ENCODE results near the gene AK8. TPM values are rescaled to one million over a fixed set of nuclear protein-coding genes. Genes with fewer than 3 reads are reported as not detected.

AK8 gene
- polyA plus RNA-seq, 1 of the 3 experiments (the other 2 are of a cell fraction), result 0.77 TPM

DNA sequence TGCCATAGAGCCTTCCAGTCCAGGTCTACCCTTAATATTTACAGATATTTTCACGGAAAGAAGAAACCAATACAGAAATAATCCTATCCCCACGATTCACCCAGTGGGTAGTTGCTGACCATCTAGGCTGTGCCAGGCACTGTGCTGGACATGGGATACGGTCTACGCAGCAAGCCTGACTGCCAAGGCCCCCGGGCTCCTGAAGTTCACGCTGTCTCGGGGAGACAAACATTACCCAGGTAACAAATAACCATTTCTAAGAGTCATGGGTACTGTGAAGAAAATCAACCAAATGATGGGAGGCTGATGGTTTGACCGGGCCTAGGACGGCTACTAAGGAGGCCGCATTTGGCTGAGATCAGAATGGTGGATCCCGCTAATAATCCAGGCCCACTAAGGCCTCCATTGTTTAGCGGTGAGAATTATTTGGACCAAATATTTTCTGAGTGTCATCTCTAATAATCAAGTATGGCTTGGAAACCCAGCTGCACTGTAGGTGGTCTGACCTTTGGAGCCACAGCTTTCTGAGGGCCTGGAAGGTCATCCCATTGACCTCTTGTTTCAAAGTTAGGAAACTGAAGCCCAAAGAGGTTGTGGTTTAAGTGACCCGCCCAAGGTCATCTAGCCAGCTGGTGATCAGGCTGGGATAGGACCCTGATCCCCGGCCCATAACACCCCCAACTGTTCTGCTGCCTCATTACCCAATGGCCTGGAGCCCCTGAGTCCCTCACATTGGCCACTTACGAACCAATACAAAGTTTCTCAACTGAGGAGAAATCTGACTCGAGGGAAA is 82.4 kb downstream of the AK8 start:
- Histone ChIP-seq H3K9me3 (no peaks in the 10 kb centered on the region), H3K4me1 (ENCODE audit: control insufficient read depth in 1 of 2, insufficient read depth in 2 of 2, low read depth in 1 of 2, low read length in 1 of 2) (peaks cover 0 to 29% of the 10 kb centered on the region in 2 experiments; a peak in 2 of 4 replicates), H3K4me3 (ENCODE audit: low read depth in 2 of 2, low read length in 1 of 2) (no peak overlapping the region), H3K27me3 (ENCODE audit: insufficient read depth) (no peaks in the 10 kb centered on the region; the same call in 1 of the 2 replicates), H3K4me2 (no peak overlapping the region), H4K20me1 (ENCODE audit: insufficient read depth) (no peaks in the 10 kb centered on the region), H3K9me2 (no peaks in the 10 kb centered on the region), H2AFZ (ENCODE audit: low read depth) (no peak overlapping the region), H3K79me2 (ENCODE audit: insufficient read depth) (no peaks in the 10 kb centered on the region), H3F3A (replicated peaks; ENCODE audit: insufficient read depth) (no peaks in the 10 kb centered on the region), H3K9ac (no peak overlapping the region), H3K36me3 (replicated peaks in 1 of 2; ENCODE audit: control insufficient read depth in 1 of 2, insufficient read depth in 2 of 2, low read length in 1 of 2) (no peaks in the 10 kb centered on the region), H3K27ac (ENCODE audit: low read depth in 2 of 2, low read length in 1 of 2) (no peak overlapping the region)
- TF ChIP-seq MEF2A (IDR thresholded peaks at IDR 0.05; ENCODE audit: borderline replicate concordance, low read depth) (no peak), POLR2AphosphoS5 (IDR thresholded peaks at IDR 0.05; ENCODE audit: low read depth, low read length) (no peak)
- ChIA-PET CTCF (no interaction called here), POLR2A (no interaction called here)
- DNase-seq, result no peak
- 77% methylated on average over 16 of the region's 16 CpGs for WGBS (ENCODE audit: low lambda C conversion rate)

DNA sequence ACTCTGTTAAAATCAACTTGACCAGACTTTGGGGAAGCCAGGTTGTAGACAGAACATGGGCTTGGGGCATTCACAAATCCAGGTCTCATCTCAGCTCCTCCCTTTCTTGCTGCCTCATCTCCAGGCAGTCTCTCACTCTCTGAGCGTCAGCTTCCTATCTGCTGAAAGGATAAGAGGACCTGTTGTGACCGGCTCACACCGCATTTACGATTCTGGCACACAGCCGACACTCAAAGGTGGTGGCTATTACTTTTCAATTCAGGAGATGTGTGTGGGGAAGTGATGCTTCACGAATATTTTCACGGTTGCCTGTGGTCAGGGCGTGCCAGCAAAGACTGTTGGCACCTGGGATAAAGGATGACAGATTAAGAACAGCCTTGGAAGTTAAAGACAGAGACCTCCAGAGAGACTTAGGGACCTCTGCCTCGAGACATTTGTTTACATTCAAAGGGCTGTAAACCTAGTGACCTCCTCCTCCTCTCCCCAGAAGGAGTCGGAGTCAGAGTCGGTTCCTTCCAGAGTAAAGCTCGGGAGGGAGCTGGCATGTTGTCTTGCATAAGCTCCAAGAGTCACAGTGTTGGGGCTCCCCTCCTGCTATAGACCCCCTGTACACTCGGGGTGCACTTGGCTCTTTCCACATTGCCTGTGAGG is 83.2 kb downstream of the AK8 start:
- TF ChIP-seq MXI1 (IDR thresholded peaks at IDR 0.05; ENCODE audit: low read depth, low read length) (no peak), IRF3 (IDR thresholded peaks at IDR 0.05; ENCODE audit: low read depth, low read length) (no peak), GABPA (IDR thresholded peaks at IDR 0.05; ENCODE audit: low read depth) (no peak), FOXM1 (IDR thresholded peaks at IDR 0.05; ENCODE audit: low read depth) (no peak), TEAD4 (IDR thresholded peaks at IDR 0.05; ENCODE audit: borderline replicate concordance, insufficient read depth) (no peak)
- H3K4me1 ChIP-seq (ENCODE audit: control insufficient read depth in 1 of 2, insufficient read depth in 2 of 2, low read depth in 1 of 2, low read length in 1 of 2), result peaks cover 0 to 21% of the 10 kb centered on the region in 2 experiments; a peak in 2 of 4 replicates
- H3K9me3 ChIP-seq, result no peaks in the 10 kb centered on the region
- H3K27ac ChIP-seq (ENCODE audit: low read depth in 2 of 2, low read length in 1 of 2), result no peak overlapping the region
- H3K4me2 ChIP-seq, result no peak overlapping the region
- no peak for DNase-seq
- no peaks in the 10 kb centered on the region for H3F3A ChIP-seq (replicated peaks; ENCODE audit: insufficient read depth)
- no peaks in the 10 kb centered on the region for H3K36me3 ChIP-seq (replicated peaks in 1 of 2; ENCODE audit: control insufficient read depth in 1 of 2, insufficient read depth in 2 of 2, low read length in 1 of 2)
- H3K9ac ChIP-seq, result no peak overlapping the region
- WGBS (ENCODE audit: low lambda C conversion rate), result 57% methylated on average over 13 of the region's 13 CpGs
- H3K27me3 ChIP-seq (ENCODE audit: insufficient read depth), result no peaks in the 10 kb centered on the region; the same call in 1 of the 2 replicates
- no peaks in the 10 kb centered on the region for H3K9me2 ChIP-seq
- no peak overlapping the region for H3K4me3 ChIP-seq (ENCODE audit: low read depth in 2 of 2, low read length in 1 of 2)
- H2AFZ ChIP-seq (ENCODE audit: low read depth), result no peak overlapping the region
- H4K20me1 ChIP-seq (ENCODE audit: insufficient read depth), result no peaks in the 10 kb centered on the region
- CTCF ChIA-PET, result no interaction called here
- POLR2A ChIA-PET, result no interaction called here
- no peaks in the 10 kb centered on the region for H3K79me2 ChIP-seq (ENCODE audit: insufficient read depth)
